SU-DHL-6 (cell line): ENCODE data around the gene EVI5L.

Source experiments
- H2AFZ ChIP-seq: fragments of 200-600 bp; sonication (generic); 2 replicates; pipeline ENCODE4 v1.6.1; 2014; ENCODE audit warnings: low read depth, mild to moderate bottlenecking, moderate library complexity, mixed read lengths, antibody characterized with exemption, low read length; ENCODE audit not compliant: severe bottlenecking
- H3F3A ChIP-seq: fragments of 200-600 bp; shearing (Covaris generic); 2 replicates; pipeline ENCODE4 v1.6.0; 2016; ENCODE audit warnings: antibody characterized with exemption, mild to moderate bottlenecking; ENCODE audit not compliant: insufficient read depth
- H3K27ac ChIP-seq: fragments of 200-600 bp; sonication (generic); 2 replicates; pipeline ENCODE4 v1.5.1; 2016; ENCODE audit warnings: low read depth, mild to moderate bottlenecking, low read length, moderate library complexity, mixed read lengths
- H3K27me3 ChIP-seq: fragments of 200-600 bp; sonication (generic), shearing (Covaris generic); 2 replicates; pipeline ENCODE4 v1.6.0; 2014; ENCODE audit warnings: mild to moderate bottlenecking, low read length
- H3K36me3 ChIP-seq: fragments of 200-600 bp; sonication (generic); 2 replicates; pipeline ENCODE4 v1.6.1; 2014; ENCODE audit warnings: mild to moderate bottlenecking, low read length, mixed read lengths
- H3K4me2 ChIP-seq: fragments of 300-600, 200-600 bp; shearing (Covaris generic), sonication (generic); 2 replicates; pipeline ENCODE4 v1.6.0; 2014; ENCODE audit warnings: low read length, low read depth, mild to moderate bottlenecking; ENCODE audit not compliant: poor library complexity, severe bottlenecking
- H3K4me3 ChIP-seq: fragments of 200-600 bp; sonication (generic); 2 replicates; pipeline ENCODE4 v1.5.1; 2014; ENCODE audit warnings: antibody characterized with exemption, low read length, mild to moderate bottlenecking, mixed read lengths; ENCODE audit not compliant: insufficient read depth, poor library complexity, severe bottlenecking
- H3K79me2 ChIP-seq: fragments of 200-600 bp; sonication (generic); 2 replicates; pipeline ENCODE4 v1.6.1; 2014; ENCODE audit warnings: mild to moderate bottlenecking, low read length, moderate library complexity; ENCODE audit not compliant: insufficient read depth
- H3K9ac ChIP-seq: fragments of 200-600 bp; sonication (generic); 2 replicates; pipeline ENCODE4 v1.7.0; 2014; ENCODE audit warnings: mild to moderate bottlenecking, low read length
- H3K9me2 ChIP-seq: fragments of 200-600 bp; sonication (generic); replicated peaks from 2 replicates; pipeline ENCODE4 v1.6.1; 2014; ENCODE audit warnings: low read length; ENCODE audit not compliant: insufficient read depth
- H3K9me3 ChIP-seq: fragments of 200-600 bp; sonication (generic); 2 replicates; pipeline ENCODE4 v1.6.1; 2014; ENCODE audit warnings: low read length, mixed read lengths; ENCODE audit not compliant: insufficient read depth
- H4K20me1 ChIP-seq: fragments of 200-600 bp; sonication (generic); 2 replicates; pipeline ENCODE4 v1.6.1; 2014; ENCODE audit warnings: low read depth, mild to moderate bottlenecking, antibody characterized with exemption, low read length, moderate library complexity, mixed read lengths
- CTCF ChIP-seq: fragments of 200-600 bp; sonication (generic); IDR thresholded peaks from one replicate; pipeline ENCODE4 v1.5.1; 2017; ENCODE audit warnings: antibody characterized with exemption, mild to moderate bottlenecking, low read length, moderate library complexity; ENCODE audit not compliant: insufficient read depth, poor library complexity, severe bottlenecking
- EZH2phosphoT487 ChIP-seq: fragments of 200-600 bp; sonication (generic), shearing (Covaris generic); conservative IDR thresholded peaks from 2 replicates; pipeline ENCODE4 v1.6.1; 2018; ENCODE audit warnings: mild to moderate bottlenecking, antibody characterized with exemption, low read length, moderate library complexity, mixed read lengths

EVI5L gene

DNA sequence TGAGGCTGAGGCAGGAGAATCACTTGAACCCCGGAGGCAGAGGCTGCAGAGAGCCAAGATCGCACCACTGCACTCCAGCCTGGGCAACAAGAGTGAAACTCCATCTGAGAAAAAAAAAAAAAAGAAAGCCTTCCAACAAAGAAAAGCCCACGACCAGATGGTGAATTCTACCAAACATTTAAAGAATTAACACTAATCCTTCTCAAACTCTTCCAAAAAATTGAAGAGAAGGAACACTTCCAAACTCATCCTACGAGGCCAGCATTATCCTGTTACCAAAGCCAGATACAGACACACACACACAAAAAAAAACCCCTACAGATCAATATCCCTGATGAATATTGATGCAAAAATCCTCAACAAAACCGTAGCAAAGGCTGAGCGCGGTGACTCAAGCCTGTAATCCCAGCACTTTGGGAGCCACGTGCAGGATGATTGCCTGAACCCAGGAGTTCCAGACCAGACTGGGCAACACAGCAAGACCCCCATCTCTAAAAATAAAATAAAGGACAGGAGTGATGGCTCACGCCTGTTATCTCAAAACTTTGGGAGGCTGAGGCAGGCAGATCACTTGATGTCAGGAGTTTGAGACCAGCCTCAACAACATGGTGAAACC lies 6.2 kb upstream of the EVI5L start:
- Histone ChIP-seq H4K20me1 (no peaks in the 10 kb centered on the region), H3K27me3 (no peaks in the 10 kb centered on the region), H3F3A (no peaks in the 10 kb centered on the region), H3K9me3 (no peaks in the 10 kb centered on the region), H3K9me2 (no peaks in the 10 kb centered on the region), H3K79me2 (no peaks in the 10 kb centered on the region), H3K36me3 (no peaks in the 10 kb centered on the region), H3K27ac (no peak overlapping the region), H3K9ac (no peak overlapping the region), H2AFZ (no peak overlapping the region), H3K4me3 (no peak overlapping the region), H3K4me2 (no peak overlapping the region)
- TF ChIP-seq CTCF (no peak), EZH2phosphoT487 (no peak)

- Histone ChIP-seq H3K36me3 (no peaks in the 10 kb centered on the region), H3K4me3 (peak overlapping the region; percentile 43), H3K9me3 (no peaks in the 10 kb centered on the region), H2AFZ (peak overlapping the region; percentile 49), H3F3A (no peaks in the 10 kb centered on the region), H4K20me1 (no peaks in the 10 kb centered on the region), H3K9me2 (no peaks in the 10 kb centered on the region), H3K4me2 (peak overlapping the region; percentile 48), H3K9ac (no peak overlapping the region), H3K79me2 (no peaks in the 10 kb centered on the region), H3K27me3 (no peaks in the 10 kb centered on the region), H3K27ac (no peak overlapping the region)
- TF ChIP-seq EZH2phosphoT487 (no peak), CTCF (no peak)
These were observed 875 bp upstream of the EVI5L start for GRCh38 chr19:7829166-7829520.

GRCh38 chr19:7830272-7830771 lies 304 bp downstream of the EVI5L start:
- H3K4me3 ChIP-seq = peak overlapping the region; percentile 54
- no peak overlapping the region for H2AFZ ChIP-seq
- H3K27me3 ChIP-seq = no peaks in the 10 kb centered on the region
- TF ChIP-seq CTCF (no peak), EZH2phosphoT487 (no peak)
- no peak overlapping the region for H3K27ac ChIP-seq
- no peaks in the 10 kb centered on the region for H3K79me2 ChIP-seq
- peak overlapping the region; percentile 57 for H3K4me2 ChIP-seq
- H4K20me1 ChIP-seq = no peaks in the 10 kb centered on the region
- no peaks in the 10 kb centered on the region for H3K36me3 ChIP-seq
- peak overlapping the region; percentile 49 for H3K9ac ChIP-seq
- no peaks in the 10 kb centered on the region for H3K9me3 ChIP-seq
- H3K9me2 ChIP-seq = no peaks in the 10 kb centered on the region
- no peaks in the 10 kb centered on the region for H3F3A ChIP-seq
